Liver (tissue), 3 donors: ENCODE measurements around the gene BTBD19.

ENCODE experiments used
- CTCF ChIP-seq: fragments of 150-350 bp; IDR thresholded peaks from 2 replicates; pipeline ENCODE4 v1.5.1; 2017; ENCODE audit warnings: improper control_type of control experiment, low read depth, low read length; ENCODE audit not compliant: missing input control
- JUND ChIP-seq, 2 donors: IDR thresholded peaks; 2 replicates each; pipeline ENCODE4 v1.6.1; 2016; ENCODE audit warnings: antibody characterized with exemption in 2 of 2
- REST ChIP-seq: IDR thresholded peaks from 2 replicates; pipeline ENCODE4 v1.6.1; 2016; ENCODE audit warnings: antibody characterized with exemption, mild to moderate bottlenecking
- SP1 ChIP-seq: IDR thresholded peaks from 2 replicates; pipeline ENCODE4 v1.6.1; 2018; ENCODE audit warnings: antibody characterized with exemption, mild to moderate bottlenecking
- YY1 ChIP-seq: IDR thresholded peaks from 2 replicates; pipeline ENCODE4 v1.6.1; 2016; ENCODE audit warnings: antibody characterized with exemption, mild to moderate bottlenecking
- donor health status: healthy.
- donor health status: healthy.

GRCh38 chr1:44787506-44787905, 20.8 kb upstream of the BTBD19 start:
- TF ChIP-seq CTCF (no peak), SP1 (no peak), REST (no peak), YY1 (no peak), JUND (IDR thresholded peaks at IDR 0.05) (no peak)
